Measurements from ENCODE around the gene PTAFR.

The PTAFR gene

DNA sequence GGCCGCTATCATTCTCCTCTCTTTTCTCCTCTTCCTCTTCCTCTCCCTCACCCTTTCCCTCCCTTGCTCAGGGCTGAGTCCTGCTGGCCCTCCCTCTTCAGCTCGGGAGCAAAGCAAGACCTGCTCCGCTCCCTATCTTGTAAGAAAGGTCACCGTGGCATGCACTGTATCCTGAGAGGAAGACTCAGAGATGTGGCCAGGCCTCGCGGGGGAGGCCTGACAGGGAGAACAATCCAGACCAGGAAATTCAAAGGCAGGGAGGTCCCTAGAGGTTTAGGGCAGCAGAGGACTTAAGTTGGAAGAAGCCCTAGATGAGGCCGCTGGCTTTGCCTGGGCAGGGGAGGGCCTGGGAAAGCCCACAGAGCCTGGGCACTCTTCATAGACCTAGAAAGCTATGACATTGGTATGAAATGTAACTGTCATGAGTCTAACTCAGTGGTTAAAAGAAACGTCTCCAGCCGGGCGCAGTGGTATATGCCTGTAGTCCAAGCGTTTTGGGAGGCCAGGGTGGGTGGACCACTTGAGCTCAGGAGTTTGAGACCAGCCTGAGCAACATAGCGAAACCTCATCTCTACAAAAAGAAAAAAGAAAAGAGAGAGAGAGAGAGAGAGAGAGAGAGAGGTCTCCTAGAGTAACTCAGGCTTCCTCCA is 14.6 kb upstream of the PTAFR start:
- H3K4me1 Mint-ChIP-seq = peaks cover 3 to 5% of the 10 kb centered on the region in 2 donors
- no peaks in the 10 kb centered on the region for H3K27me3 Mint-ChIP-seq
- no peak overlapping the region for H3K27ac Mint-ChIP-seq
- DNase-seq (no peak), ATAC-seq (replicated peaks) (no peak)
- no peak overlapping the region for H3K4me3 Mint-ChIP-seq
- H3K9me3 Mint-ChIP-seq = no peaks in the 10 kb centered on the region
- H3K36me3 Mint-ChIP-seq = peaks cover 6 to 7% of the 10 kb centered on the region in 2 donors

DNA sequence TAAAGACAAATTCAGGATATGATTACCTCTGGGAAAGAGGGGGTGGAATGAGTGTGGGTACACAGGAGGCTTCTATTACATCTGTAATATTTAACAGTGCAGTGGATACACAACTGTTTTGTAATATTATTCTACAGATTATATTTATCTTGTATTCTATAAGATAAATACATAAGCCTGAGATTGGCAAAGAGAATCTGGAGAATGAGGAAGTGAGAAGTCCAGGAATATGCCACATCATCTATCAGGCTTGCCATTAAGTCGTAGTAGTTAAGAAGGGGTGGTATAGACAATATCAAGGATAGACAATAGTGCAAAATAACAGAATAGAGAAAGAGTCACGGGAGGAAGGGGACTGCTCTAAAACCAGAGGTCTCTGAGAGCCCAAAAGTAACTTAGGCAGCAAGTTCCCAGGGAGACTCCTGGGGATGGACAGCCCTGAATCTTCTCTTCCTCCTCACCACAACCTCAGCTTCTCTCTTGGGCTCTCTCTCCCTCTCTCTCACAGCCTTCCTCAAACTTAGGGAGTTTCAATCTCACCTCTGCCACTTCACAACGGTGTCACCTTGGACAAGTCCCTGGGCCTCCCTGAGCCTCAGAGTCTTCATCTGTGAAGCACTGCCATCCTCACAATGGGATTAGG is 14.0 kb upstream of the PTAFR start:
- DNase-seq (no peak), ATAC-seq (replicated peaks) (no peak)
- Mint-ChIP-seq H3K4me1 (peaks cover 3 to 5% of the 10 kb centered on the region in 2 donors), H3K9me3 (no peaks in the 10 kb centered on the region), H3K36me3 (peaks cover 6 to 7% of the 10 kb centered on the region in 2 donors), H3K27me3 (no peaks in the 10 kb centered on the region), H3K4me3 (no peak overlapping the region), H3K27ac (no peak overlapping the region)

DNA sequence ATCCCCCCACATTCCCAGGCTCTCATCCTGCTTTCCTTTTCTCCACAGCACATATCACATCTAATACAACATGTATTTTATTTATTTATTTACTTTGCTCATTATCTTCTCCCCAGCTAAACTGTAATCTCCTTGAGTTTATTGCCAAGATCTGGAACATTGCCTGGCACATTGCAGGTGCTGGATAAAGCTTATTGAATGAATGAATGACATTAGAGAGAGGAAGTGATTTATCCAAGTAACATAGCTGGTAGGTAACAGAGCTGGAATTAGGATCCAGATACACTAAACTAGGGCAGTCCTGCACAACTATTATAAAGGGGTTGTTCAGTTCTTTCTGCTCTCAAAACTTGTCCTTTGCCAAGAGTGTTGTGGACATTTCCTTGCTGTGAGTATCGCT is 8.6 kb upstream of the PTAFR start:
- ATAC-seq (replicated peaks) (no peak), DNase-seq (no peak)
- no peak overlapping the region for H3K27ac Mint-ChIP-seq
- H3K4me3 Mint-ChIP-seq = no peak overlapping the region
- no peaks in the 10 kb centered on the region for H3K27me3 Mint-ChIP-seq
- no peaks in the 10 kb centered on the region for H3K9me3 Mint-ChIP-seq
- peaks cover 0 to 10% of the 10 kb centered on the region in 2 donors for H3K36me3 Mint-ChIP-seq
- peaks cover 14 to 18% of the 10 kb centered on the region in 2 donors for H3K4me1 Mint-ChIP-seq

DNA sequence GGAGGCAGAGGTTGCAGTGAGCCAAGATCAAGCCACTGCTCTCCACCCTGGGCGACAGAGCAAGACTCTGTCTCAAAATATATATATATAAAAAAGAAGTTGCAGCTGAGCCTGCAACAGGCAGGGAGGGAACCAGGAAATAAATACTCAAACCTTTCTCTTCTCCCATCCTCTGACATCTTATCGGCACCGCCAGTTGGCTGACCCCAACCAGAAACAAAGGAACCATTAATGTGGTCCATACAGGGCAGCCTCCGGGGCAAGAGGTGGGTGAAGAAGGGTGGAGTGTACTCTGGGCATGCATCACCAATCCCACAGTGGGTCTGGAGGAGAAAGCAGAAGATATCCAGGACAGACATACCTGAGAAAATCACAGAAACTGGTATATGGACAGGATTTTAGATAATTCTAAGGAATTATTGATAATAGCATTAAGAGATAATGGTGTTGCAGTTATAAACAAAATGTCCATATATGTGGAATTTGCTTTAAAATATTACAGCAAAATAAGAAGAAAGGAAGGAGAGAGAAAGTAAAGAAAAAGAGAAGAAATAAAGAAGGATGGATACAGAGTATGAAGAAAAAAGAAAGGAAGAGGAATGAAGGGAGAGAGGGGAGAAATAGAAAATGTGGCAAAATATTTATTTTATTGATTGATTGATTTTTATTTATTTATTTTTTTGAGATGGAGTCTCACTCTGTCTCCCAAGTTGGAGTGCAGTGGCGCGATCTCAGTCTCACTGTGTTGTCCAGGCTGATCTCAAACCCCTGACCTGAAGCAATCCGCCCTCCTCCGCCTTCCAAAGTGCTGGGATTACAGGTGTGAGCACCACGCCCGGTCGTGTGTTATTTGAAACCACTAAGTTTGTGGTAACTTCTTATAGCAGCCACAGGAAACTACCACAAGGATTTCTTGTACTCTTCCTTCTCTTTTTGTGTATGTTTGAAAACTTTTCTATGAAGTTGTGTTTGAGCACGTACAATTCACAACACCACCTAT is 4.1 kb upstream of the PTAFR start:
- H3K36me3 Mint-ChIP-seq = peaks cover 0 to 14% of the 10 kb centered on the region in 2 donors
- H3K27me3 Mint-ChIP-seq = peaks cover 0 to 4% of the 10 kb centered on the region in 2 donors
- H3K27ac Mint-ChIP-seq = no peak overlapping the region
- no peaks in the 10 kb centered on the region for H3K9me3 Mint-ChIP-seq
- ATAC-seq (replicated peaks) = no peak
- no peak for DNase-seq
- no peak overlapping the region for H3K4me3 Mint-ChIP-seq
- H3K4me1 Mint-ChIP-seq = peaks cover 39 to 56% of the 10 kb centered on the region in 2 donors

DNA sequence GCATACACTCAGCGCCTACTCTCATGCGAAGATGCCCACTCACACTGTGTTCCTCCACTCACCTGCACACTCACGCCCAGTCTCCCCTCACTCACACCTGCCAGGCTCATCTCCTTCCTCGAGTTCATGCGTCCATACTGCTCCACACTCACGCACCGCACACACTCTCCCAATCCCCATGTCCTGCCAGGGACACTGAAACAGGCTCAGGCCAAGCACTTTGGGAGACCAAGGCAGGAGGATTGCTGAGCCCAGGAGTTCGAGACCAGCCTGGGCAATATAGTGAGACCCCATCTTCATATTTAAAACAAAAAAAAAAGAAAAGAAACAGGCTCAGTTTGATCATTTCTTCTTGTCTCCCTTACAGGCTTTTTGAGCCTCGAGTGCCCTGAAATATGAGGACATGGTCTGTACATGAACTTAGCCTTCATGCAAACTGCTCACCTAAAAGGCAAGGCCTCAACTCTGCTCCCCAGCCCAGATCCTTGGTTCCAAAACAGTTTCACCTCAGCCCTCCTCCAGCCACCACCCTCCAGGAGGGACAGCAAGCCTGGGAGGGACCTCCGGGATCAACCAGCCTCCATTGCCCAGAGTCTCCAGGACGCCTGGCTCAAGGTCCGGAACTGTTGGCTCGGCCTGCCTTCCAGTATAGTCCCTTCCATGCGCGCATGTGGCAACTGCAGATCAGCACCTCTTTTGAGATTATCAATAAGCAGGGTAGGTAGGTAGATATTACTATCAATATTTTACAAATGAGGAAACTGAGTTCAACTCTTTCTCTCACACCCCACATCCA is 2.4 kb upstream of the PTAFR start:
- H3K4me3 Mint-ChIP-seq = no peak overlapping the region
- H3K27me3 Mint-ChIP-seq = peaks cover 0 to 4% of the 10 kb centered on the region in 2 donors
- ATAC-seq (replicated peaks) (no peak), DNase-seq (no peak)
- H3K27ac Mint-ChIP-seq = no peak overlapping the region
- peaks cover 0 to 4% of the 10 kb centered on the region in 2 donors for H3K36me3 Mint-ChIP-seq
- H3K4me1 Mint-ChIP-seq = peaks cover 53 to 73% of the 10 kb centered on the region in 2 donors
- no peaks in the 10 kb centered on the region for H3K9me3 Mint-ChIP-seq

DNA sequence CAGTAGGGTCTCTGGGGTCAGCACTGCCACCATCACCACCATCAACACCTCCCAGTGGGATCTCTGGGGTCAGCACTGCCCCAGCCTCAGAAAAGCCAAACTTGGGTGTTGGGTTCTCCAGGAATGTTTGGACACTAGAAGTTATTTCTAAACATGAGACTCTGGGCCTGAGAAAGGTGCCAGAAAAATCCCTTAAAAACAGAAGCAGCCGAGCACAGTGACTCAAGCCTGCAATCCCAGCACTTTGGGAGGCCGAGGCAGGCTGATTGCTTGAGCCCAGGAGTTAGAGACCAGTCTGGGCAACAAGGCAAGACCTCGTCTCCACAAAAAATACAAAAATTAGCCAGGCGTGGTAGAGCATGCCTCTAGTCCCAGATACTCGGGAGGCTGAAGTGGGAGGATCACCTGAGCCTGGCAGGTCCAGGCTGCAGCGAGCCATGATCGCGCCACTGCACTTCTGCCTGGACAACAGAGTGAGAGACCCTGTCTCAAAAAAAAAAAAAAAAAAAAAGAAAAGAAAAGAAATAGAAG is 470 bp downstream of the PTAFR start:
- no peak for DNase-seq
- peaks cover 0 to 4% of the 10 kb centered on the region in 2 donors for H3K27me3 Mint-ChIP-seq
- peaks cover 0 to 4% of the 10 kb centered on the region in 2 donors for H3K36me3 Mint-ChIP-seq
- peaks cover 66 to 91% of the 10 kb centered on the region in 2 donors for H3K4me1 Mint-ChIP-seq
- peak overlapping the region in 1 of 2 donors; percentile 26 for H3K4me3 Mint-ChIP-seq
- no peaks in the 10 kb centered on the region for H3K9me3 Mint-ChIP-seq
- ATAC-seq (replicated peaks) = no peak
- H3K27ac Mint-ChIP-seq = no peak overlapping the region

DNA sequence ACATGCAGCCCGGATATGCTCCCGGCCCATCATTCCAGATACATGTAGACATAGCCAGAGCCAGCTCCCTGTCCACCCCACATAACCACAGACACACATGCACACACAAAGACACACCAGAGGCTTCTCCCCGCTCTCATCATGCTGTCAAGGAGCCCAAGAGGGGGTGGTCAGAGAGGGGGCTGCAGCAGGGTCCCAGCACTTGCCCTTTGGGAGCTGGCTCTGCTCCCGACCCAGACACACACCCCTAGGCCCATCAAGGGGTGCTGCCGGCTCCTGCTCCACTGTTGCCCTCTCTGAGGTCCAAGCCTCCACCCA is 2.6 kb downstream of the PTAFR start:
- Mint-ChIP-seq H3K27ac (peak overlapping the region; percentile 27), H3K36me3 (peaks cover 0 to 4% of the 10 kb centered on the region in 2 donors)

DNA sequence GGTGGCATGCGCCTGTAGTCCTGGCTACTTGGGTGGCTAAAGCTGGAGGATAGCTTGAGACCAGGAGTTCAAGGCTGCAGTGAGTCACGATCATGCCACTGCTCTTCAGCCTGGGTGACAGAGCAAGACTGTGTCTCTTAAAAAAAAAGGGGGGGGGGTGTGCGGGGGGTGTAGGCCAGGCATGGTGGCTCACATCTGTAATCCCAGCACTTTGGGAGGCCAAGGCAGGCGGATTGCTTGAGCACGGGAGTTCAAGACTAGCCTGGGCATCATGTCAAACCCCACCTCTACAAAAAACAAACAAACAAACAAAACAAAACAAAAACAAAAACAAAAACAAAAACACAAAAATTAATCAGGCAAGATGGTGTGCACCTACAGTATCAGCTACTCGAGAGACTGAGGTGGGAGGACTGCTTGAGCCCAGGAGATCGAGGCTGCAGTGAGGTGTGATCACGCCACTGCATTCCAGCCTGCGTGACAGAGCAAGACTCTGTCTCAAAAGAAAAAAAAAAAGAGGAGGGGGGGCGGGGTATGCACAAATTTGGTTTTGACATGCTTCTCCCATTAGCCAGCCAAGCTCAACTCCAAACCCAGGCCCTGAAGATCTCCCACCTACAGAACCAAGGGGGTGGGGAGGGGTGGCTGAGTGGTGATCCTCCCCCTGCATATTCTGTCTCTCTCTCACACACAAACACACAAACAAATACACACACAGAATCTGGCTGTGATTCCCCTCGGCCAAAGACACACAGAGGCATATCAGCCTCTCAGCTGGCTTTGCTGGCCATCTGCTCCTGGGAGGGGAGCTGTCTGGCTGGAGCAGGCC is 3.1 kb downstream of the PTAFR start:
- Mint-ChIP-seq H3K36me3 (no peaks in the 10 kb centered on the region), H3K4me1 (peaks cover 65 to 91% of the 10 kb centered on the region in 2 donors), H3K4me3 (peak overlapping the region in 1 of 2 donors; percentile 34), H3K27me3 (peaks cover 0 to 4% of the 10 kb centered on the region in 2 donors), H3K9me3 (no peaks in the 10 kb centered on the region), H3K27ac (peak overlapping the region; percentile 27)
- no peak for DNase-seq
- no peak for ATAC-seq (replicated peaks)

More for the DNA sequence above, 2.6 kb downstream of the PTAFR start:
- Mint-ChIP-seq H3K4me3 (peak overlapping the region in 1 of 2 donors; percentile 34), H3K9me3 (no peaks in the 10 kb centered on the region), H3K27me3 (peaks cover 0 to 4% of the 10 kb centered on the region in 2 donors), H3K4me1 (peaks cover 68 to 91% of the 10 kb centered on the region in 2 donors)
- no peak for DNase-seq
- no peak for ATAC-seq (replicated peaks)

DNA sequence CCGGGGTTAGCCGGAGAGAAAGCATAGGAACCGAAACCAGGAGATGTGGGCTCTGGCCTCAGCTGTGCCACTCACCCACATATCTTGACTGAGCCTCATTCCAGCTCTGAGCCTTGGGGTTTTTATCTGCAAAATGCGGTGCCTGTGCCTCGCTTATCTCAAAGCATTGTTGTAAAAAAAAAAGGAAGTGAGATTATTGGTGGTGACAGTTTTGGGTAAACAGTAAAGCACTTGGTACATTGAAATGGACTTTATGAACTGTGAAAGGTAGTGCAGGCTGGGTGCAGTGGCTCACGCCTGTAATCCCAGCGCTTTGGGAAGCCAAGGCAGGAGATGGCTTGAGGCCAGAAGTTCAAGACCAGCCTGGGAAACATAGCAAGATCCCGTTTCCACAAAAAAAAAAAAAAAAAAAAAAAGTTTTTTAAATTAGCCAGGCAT is 3.8 kb downstream of the PTAFR start:
- peak; percentile 86 for DNase-seq
- Mint-ChIP-seq H3K4me3 (peak overlapping the region; percentile 21 to 52), H3K9me3 (no peaks in the 10 kb centered on the region), H3K36me3 (no peaks in the 10 kb centered on the region), H3K4me1 (peaks cover 64 to 90% of the 10 kb centered on the region in 2 donors), H3K27ac (peak overlapping the region; percentile 72), H3K27me3 (peaks cover 0 to 3% of the 10 kb centered on the region in 2 donors)
- peak; percentile 81 to 83 for ATAC-seq (replicated peaks)

DNA sequence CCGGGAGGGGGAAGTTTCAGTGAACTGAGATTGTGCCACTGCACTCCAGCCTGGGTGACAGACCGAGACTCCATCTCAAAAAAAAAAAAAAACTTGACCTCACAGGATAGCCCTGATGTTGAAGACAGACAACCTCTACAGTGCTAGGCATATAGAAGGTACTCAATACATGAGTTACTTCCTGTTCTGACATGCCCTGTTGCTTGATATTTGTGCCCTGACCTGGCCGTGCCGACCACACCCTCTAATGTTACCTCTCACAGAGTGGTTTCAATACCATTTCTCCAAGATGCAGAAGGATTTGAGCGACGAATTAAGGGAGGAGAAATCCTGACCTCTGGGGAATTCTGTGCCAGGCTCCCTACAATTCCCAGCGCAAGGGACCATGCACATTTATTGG is 5.2 kb downstream of the PTAFR start:
- peak in 1 of 2 donors; percentile 17 for ATAC-seq (replicated peaks)
- DNase-seq = no peak
- Mint-ChIP-seq H3K9me3 (no peaks in the 10 kb centered on the region), H3K4me3 (peak overlapping the region in 1 of 2 donors; percentile 42), H3K36me3 (no peaks in the 10 kb centered on the region), H3K27ac (no peak overlapping the region), H3K4me1 (peaks cover 51 to 75% of the 10 kb centered on the region in 2 donors), H3K27me3 (no peaks in the 10 kb centered on the region)

DNA sequence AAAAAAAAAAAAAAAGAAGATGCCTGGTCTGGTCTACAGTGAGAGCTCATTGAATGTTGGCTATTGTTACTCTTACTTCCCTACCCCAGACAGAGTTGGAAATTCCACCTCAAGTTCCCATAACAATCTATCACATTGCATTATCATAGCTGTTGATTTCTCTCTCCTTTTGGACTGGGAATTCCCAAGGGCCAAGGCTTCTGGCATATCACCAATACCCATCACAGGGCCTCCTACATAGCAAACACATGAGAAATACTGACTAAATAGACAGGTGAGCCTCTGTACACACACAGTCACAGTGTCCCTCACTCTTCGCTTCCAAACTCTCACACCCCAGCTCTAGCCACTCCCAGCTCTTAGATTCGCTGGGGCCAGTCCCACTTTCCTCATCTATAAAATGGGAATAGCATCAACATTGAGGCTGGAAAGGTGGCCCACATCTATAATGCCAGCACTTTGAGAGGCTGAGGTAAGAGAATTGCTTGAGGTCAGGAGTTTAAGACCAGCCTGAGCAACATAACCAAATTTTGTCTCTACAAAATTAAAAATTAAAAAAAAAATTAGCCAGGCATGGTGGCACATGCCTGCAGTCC is 6.4 kb downstream of the PTAFR start:
- no peak for ATAC-seq (replicated peaks)
- no peak for DNase-seq
- Mint-ChIP-seq H3K9me3 (no peaks in the 10 kb centered on the region), H3K4me1 (peaks cover 41 to 64% of the 10 kb centered on the region in 2 donors), H3K27me3 (no peaks in the 10 kb centered on the region), H3K36me3 (no peaks in the 10 kb centered on the region), H3K4me3 (no peak overlapping the region), H3K27ac (peak overlapping the region; percentile 5)

DNA sequence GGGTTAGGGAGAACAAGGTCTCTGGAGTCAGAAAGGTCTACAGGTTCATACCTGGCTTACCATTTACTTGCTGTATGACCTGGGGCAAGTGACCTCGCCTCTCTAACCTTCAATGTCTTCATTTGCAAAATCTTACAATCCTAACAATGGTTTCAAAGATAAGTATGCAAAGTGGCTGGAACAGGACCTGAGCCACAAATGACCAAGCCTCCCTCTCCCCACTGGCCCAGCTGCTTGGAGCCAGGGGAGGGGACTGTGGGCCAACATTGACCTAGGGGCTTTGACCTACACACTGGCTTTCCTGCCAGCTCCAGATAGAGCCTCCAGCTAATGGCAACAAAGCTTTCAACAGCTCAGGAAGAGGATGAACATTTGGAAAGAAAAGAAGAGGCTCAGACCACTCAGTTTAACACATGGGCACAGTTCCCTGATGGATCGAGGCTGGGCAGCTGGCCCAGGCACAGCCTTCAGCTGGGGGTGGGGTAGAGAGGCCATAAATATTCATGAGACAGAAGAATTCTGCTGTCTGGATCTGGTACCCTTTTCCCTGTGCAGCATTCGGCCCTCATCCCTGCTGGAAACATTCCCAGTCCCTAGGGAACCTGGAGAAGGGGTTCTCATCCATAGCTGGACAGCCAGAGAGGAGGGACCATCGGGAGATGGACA is 12.9 kb downstream of the PTAFR start:
- Mint-ChIP-seq H3K4me1 (peaks cover 7 to 13% of the 10 kb centered on the region in 2 donors), H3K27ac (no peak overlapping the region), H3K9me3 (no peaks in the 10 kb centered on the region), H3K36me3 (peaks cover 3% of the 10 kb centered on the region in 2 donors), H3K4me3 (no peak overlapping the region), H3K27me3 (peaks cover 0 to 7% of the 10 kb centered on the region in 2 donors)
- ATAC-seq (replicated peaks) (no peak), DNase-seq (no peak)
